T-helper 22 cell (primary cell): ENCODE results near the gene CST1.
"Not testable (repeated sequence)": the region's sequence is repeated elsewhere in the genome, so short reads cannot be mapped to it uniquely, and the experiment has no call there.

Source experiments
- DNase-seq: peaks from one replicate; pipeline ENCODE4 v3.0.0-alpha.2; 2020; ENCODE audit warnings: low read depth

The CST1 gene

GRCh38 chr20:23754731-23755130 lies 4.0 kb upstream of the CST1 start:
- no peak for DNase-seq

- DNase-seq, result no peak
Observed at GRCh38 chr20:23753589-23753988, 2.9 kb upstream of the CST1 start.

GRCh38 chr20:23753194-23753548 lies 2.4 kb upstream of the CST1 start:
- no peak for DNase-seq

GRCh38 chr20:23752481-23753193 lies 1.9 kb upstream of the CST1 start:
- no peak for DNase-seq

- no peak for DNase-seq
Observed at GRCh38 chr20:23752019-23752418, 1.3 kb upstream of the CST1 start.

GRCh38 chr20:23749746-23750145 lies 989 bp downstream of the CST1 start:
- no peak for DNase-seq

GRCh38 chr20:23748975-23749374 lies 1.8 kb downstream of the CST1 start:
- not testable (repeated sequence) for DNase-seq

GRCh38 chr20:23747551-23747950 lies 3.2 kb downstream of the CST1 start:
- not testable (repeated sequence) for DNase-seq

- not testable (repeated sequence) for DNase-seq
Observed at GRCh38 chr20:23747092-23747491, 3.6 kb downstream of the CST1 start.

- no peak for DNase-seq
Observed at GRCh38 chr20:23746321-23746720, 4.4 kb downstream of the CST1 start.

- no peak for DNase-seq
Observed at GRCh38 chr20:23745247-23745646, 5.5 kb downstream of the CST1 start.

GRCh38 chr20:23744817-23745216 lies 5.9 kb downstream of the CST1 start:
- DNase-seq, result no peak

- DNase-seq, result not testable (repeated sequence)
Observed at GRCh38 chr20:23735391-23735790, 15.3 kb downstream of the CST1 start.

GRCh38 chr20:23734949-23735348 lies 15.8 kb downstream of the CST1 start:
- DNase-seq, result not testable (repeated sequence)

GRCh38 chr20:23734440-23734839 lies 16.3 kb downstream of the CST1 start:
- not testable (repeated sequence) for DNase-seq

- no peak for DNase-seq
Observed at GRCh38 chr20:23727016-23727415, 23.7 kb downstream of the CST1 start.

- DNase-seq, result no peak
Observed at GRCh38 chr20:23725102-23725501, 25.6 kb downstream of the CST1 start.

- not testable (repeated sequence) for DNase-seq
Observed at GRCh38 chr20:23723659-23724307, 27.0 kb downstream of the CST1 start.

- not testable (repeated sequence) for DNase-seq
Observed at GRCh38 chr20:23722851-23723250, 27.9 kb downstream of the CST1 start.

GRCh38 chr20:23721962-23722361 lies 28.8 kb downstream of the CST1 start:
- DNase-seq, result no peak

- DNase-seq, result not testable (repeated sequence)
Observed at GRCh38 chr20:23719351-23719750, 31.4 kb downstream of the CST1 start.

GRCh38 chr20:23711778-23712177 lies 39.0 kb downstream of the CST1 start:
- DNase-seq, result not testable (repeated sequence)

- DNase-seq, result no peak
Observed at GRCh38 chr20:23710771-23711170, 40.0 kb downstream of the CST1 start.

- no peak for DNase-seq
Observed at GRCh38 chr20:23705895-23706294, 44.8 kb downstream of the CST1 start.
